HG03460 (cell line): ENCODE measurements around the gene EMX1.

Source experiments
- ATAC-seq: cut with Tn5 transposase; IDR thresholded peaks from one replicate; pipeline ENCODE4 v1.9.1; 2021; ENCODE audit not compliant: unreplicated experiment

Gene EMX1

DNA sequence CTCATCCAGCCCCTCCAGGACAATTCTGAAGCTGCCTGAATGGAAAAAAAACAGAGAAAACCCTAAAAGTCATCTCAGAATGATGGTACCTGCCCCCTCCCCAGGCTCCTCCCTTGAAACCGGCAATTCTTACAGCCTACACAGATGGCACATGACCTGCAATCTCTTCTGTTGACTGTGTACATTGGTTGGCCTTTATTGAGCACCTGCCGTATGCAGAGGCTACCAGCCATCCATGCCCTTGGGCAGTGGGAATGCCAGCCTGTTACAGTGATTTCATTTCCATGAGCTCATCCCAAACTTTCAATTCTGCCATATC lies 57.1 kb downstream of the EMX1 start:
- no peak for ATAC-seq

DNA sequence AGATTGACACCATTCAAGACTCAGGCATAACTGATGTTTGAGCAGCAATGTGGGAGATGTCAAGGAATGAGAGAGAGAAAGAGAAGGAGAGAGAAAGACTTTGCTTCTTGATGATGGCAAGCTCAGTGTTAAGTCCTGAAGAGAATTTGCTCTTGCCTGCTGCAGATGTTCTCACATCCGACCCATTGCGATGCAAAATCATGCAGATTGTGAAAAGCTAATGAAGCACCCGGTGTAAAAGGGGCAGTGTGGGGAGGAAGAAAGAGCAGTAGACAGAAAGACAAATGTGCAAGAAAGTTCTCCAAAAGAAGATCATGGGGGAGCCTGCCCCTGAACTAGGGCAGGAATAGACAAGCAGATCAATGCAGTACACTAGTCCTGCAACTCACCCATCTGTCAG lies 57.7 kb downstream of the EMX1 start:
- no peak for ATAC-seq

DNA sequence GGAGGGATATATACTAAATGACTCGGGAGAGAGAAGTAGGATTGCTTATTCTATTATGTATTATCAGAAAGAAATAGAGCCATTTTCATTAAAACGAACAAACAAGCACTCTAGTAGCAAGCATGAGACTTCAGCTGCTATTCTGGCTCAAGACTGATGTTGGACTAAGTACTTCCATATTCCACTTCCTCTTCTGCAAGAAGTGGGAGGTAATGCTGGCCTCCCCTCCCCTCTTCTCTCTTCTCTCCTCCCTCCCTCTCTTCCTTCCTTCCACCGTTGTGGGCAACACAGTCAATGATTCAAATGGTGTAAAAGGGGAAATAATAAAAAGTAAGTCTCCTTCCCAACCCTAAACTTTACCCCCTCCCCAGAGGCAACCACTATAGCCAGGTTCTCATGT lies 62.6 kb downstream of the EMX1 start:
- no peak for ATAC-seq

DNA sequence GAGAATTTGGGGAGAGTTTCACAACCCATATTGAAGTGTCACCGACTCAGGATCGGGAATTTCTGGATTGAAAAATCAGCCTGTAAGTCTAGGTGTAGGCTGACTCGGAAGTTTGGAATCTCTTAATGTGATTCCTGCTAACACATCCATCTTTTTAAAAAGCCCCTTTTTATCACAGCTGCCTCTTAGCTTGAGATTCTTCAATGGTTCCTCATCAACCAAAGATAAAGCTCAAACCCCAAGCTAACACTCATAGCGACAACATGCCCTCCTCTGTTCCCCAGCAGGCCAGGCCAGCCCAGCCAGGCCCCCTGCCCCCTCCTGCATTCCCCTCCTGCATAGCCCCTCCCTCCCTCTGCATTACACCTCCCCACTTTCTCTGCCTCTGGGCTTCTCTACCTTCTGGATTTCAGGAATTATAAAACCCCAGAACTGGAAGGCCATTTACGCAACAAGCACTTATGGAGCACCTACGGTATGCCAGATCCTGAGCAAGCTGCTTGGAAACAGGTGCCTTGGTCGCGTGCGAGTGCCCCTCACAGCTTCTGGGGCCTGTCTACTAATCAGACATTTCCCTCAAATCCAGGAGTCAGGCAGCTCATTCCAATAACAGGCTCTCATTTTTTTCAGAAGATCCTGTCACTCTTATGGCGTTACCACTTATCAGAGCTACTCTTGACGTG lies 63.4 kb downstream of the EMX1 start:
- ATAC-seq, result no peak

DNA sequence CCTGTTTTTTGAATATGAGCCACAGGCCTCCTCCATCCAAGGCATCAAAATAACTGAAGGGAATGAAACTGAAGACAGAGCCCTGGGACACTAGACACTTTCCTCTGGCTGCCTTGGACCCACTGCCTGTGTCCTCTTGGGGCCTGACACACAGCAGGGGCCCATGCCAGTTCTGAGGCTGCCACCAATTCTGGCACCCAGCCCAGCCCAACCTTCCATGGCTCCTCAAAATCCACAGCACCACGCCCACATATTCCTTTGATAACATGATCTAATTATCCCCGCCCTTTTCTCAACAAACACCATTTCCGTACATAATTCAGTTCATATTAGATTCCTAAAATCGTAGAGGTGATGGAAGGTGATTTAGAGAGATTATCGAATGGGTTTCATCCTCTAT lies 64.2 kb downstream of the EMX1 start:
- ATAC-seq, result no peak

DNA sequence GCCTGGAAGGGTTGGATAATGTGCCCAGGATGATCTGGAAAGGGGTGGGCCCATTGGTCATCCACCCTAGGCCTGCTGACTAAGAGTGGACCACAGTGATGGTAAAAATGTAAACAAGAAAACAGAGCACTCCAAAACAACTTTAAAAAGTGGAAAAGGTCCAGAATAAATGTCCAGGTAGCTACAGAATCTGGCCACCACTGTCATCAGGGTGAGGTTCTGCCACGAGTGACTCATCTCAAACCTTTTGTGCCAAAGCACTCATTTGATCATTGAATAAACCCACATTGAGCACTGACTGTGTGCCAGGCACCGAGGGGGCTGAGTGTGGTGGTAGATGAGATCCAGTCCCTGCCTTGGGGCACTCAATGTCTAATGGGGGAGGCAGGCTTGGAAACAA lies 64.9 kb downstream of the EMX1 start:
- ATAC-seq, result no peak

DNA sequence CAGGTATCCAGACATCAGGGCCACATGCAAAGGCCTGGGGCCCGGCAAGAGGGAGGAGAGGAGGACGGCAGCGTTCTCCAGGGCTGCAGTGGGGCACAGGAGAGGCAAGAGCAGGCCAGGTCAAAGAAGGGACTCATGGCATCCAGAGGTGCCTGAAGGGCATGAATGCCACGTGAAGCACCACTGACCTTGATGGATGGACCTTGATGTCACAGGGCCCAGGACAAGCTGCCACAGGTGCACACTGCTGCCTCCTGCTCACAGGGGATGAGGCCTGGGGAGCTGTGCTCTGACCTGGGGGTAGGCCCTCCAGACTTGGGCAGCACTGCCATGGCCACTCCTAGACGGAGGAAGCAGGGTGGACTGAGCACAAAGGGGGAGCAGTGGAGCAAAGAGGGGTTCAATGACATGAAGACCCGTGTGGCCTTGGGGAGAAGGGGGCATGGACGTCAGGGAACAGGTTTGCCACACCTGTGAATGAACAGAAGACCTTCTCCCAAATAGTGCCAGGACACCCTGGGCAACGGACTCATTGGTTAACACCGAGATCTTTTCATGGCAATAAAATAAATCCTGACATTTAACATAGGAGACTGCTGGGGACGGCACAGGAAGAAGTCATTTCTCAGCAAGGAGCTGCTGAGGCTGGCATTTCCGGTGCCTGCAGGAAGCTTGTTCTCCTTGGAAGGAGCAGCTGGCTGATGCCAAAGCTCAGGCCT lies 65.6 kb downstream of the EMX1 start:
- ATAC-seq, result no peak

DNA sequence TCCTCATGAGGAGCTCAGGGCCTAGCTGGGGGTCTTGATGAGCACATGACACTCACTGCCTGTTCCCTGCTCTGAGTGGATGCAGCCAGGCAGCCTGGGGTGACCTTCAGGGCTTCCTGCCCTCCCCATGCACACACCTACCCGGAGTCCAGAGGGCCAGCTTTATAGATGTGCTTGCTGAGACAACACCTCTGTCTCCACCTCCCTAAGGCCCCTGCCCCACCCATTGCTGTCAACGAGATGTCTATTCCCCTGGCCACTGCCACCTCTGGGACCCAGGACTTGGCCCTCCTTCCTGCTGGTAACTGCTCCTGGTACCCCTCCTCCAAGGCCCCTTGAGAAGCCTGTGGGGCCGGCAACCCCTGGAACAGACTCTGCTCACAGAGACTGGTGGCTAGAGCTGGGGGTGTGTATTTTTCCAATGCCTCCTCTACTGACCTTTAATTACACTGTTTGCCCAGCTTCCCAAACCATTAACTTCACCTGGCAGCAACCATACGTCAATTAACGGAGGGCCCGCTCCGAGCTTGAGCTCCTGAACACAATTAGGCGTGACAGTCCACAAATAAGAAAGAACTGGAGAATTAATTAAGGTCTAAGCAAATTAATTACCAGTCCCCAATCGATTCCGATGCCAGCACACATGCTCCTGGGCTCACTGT lies 66.3 kb downstream of the EMX1 start:
- ATAC-seq, result no peak

DNA sequence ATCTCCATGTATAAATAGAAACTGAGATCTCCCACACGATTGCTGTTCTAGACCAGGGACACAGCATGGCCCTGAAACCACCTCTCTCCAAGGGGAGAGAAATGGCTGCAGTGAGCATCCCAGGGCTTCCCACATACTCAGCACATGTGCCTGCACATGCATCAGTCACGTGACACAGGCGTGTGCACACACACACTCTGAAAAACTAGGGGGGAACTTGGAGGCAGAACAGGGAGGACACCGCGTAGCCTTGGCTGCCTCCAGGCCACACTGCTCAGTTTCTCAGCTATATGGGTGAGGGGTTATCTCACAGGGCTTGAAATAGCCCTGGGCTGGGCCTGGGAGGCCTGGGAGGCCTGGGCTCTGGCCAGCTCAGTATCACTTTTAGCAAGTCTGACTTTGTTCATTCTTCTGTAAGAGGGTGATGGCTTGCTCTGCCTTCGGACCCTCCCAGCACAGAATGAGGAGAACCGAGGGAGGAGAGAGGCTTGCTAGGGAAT lies 66.9 kb downstream of the EMX1 start:
- no peak for ATAC-seq
